Measurements from ENCODE around the gene C3orf18.

The C3orf18 gene

DNA sequence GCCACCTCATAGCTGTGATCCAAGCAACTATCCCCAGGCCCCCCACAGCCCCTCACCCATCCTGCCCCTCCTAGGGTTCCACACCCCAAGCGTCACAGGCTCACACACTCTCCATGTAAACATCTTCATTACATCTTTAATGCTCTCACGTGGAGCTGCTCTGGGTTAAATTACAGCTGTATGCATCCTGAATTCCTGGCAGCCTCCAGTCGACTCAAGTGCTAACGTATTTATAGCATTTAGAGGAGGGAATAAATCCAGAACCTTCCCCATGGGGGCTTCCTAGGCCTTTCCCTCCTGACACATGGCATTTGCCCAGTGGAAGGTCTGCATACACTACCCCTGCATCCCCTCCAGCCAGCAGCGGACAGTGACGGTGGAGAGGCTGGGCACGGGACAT is 9.6 kb downstream of the C3orf18 start:
- H3K27ac ChIP-seq (ENCODE audit: low read depth, low read length) = no peak overlapping the region
- no peak overlapping the region for H3K4me3 ChIP-seq (ENCODE audit: low read depth, low read length)
- no peak overlapping the region for H3K9ac ChIP-seq (ENCODE audit: low read length)
- H3K36me3 ChIP-seq (ENCODE audit: control insufficient read depth, insufficient read depth, low read length) = no peaks in the 10 kb centered on the region
- peaks cover 9% of the 10 kb centered on the region; the same call in 1 of the 2 replicates for H3K4me1 ChIP-seq (ENCODE audit: control insufficient read depth, insufficient read depth, low read length)
- no peaks in the 10 kb centered on the region for H3K9me3 ChIP-seq (ENCODE audit: control insufficient read depth, insufficient read depth, low read depth, low read length)
- peaks cover 3% of the 10 kb centered on the region; the same call in 1 of the 2 replicates for H3K27me3 ChIP-seq (ENCODE audit: control insufficient read depth, insufficient read depth, low read length)

GRCh38 chr3:50557106-50557505 is 10.4 kb downstream of the C3orf18 start:
- Histone ChIP-seq H3K4me1 (ENCODE audit: control insufficient read depth, insufficient read depth, low read length) (peaks cover 9% of the 10 kb centered on the region; the same call in 1 of the 2 replicates), H3K27me3 (ENCODE audit: control insufficient read depth, insufficient read depth, low read length) (peaks cover 3% of the 10 kb centered on the region; the same call in 1 of the 2 replicates), H3K36me3 (ENCODE audit: control insufficient read depth, insufficient read depth, low read length) (no peaks in the 10 kb centered on the region), H3K4me3 (ENCODE audit: low read depth, low read length) (no peak overlapping the region), H3K27ac (ENCODE audit: low read depth, low read length) (no peak overlapping the region), H3K9me3 (ENCODE audit: control insufficient read depth, insufficient read depth, low read depth, low read length) (no peaks in the 10 kb centered on the region), H3K9ac (ENCODE audit: low read length) (no peak overlapping the region)

DNA sequence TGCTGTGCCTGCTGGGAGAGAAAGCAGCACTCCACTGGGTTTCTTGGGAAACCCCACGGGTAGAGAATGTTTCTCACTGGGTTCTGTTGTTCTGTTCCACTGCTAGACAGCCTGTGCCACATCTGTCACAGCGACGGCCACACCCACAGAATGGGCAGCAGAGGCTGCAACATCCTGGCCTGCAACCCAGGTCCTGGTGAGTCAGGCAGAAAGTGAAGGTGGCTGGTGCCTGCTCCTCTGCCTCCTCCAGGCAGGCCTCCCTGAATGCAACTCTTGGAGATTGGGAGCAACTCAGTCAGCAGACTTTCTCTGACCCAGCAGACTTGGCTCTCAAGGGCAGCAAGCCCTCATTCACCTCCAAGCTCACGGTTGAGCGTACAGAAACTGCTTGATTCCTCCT is 13.0 kb downstream of the C3orf18 start:
- H3K36me3 ChIP-seq (ENCODE audit: control insufficient read depth, insufficient read depth, low read length) = no peaks in the 10 kb centered on the region
- H3K9ac ChIP-seq (ENCODE audit: low read length) = no peak overlapping the region
- no peak overlapping the region for H3K4me3 ChIP-seq (ENCODE audit: low read depth, low read length)
- H3K27me3 ChIP-seq (ENCODE audit: control insufficient read depth, insufficient read depth, low read length) = peaks cover 3% of the 10 kb centered on the region; the same call in 1 of the 2 replicates
- H3K4me1 ChIP-seq (ENCODE audit: control insufficient read depth, insufficient read depth, low read length) = peaks cover 15% of the 10 kb centered on the region; the same call in 1 of the 2 replicates
- no peaks in the 10 kb centered on the region for H3K9me3 ChIP-seq (ENCODE audit: control insufficient read depth, insufficient read depth, low read depth, low read length)
- H3K27ac ChIP-seq (ENCODE audit: low read depth, low read length) = no peak overlapping the region

GRCh38 chr3:50552598-50552997 is 14.9 kb downstream of the C3orf18 start:
- Histone ChIP-seq H3K9me3 (ENCODE audit: control insufficient read depth, insufficient read depth, low read depth, low read length) (no peaks in the 10 kb centered on the region), H3K9ac (ENCODE audit: low read length) (no peak overlapping the region), H3K36me3 (ENCODE audit: control insufficient read depth, insufficient read depth, low read length) (no peaks in the 10 kb centered on the region), H3K27me3 (ENCODE audit: control insufficient read depth, insufficient read depth, low read length) (peaks cover 3% of the 10 kb centered on the region; the same call in 1 of the 2 replicates), H3K4me1 (ENCODE audit: control insufficient read depth, insufficient read depth, low read length) (peaks cover 16% of the 10 kb centered on the region; the same call in 1 of the 2 replicates), H3K27ac (ENCODE audit: low read depth, low read length) (no peak overlapping the region), H3K4me3 (ENCODE audit: low read depth, low read length) (no peak overlapping the region)

DNA sequence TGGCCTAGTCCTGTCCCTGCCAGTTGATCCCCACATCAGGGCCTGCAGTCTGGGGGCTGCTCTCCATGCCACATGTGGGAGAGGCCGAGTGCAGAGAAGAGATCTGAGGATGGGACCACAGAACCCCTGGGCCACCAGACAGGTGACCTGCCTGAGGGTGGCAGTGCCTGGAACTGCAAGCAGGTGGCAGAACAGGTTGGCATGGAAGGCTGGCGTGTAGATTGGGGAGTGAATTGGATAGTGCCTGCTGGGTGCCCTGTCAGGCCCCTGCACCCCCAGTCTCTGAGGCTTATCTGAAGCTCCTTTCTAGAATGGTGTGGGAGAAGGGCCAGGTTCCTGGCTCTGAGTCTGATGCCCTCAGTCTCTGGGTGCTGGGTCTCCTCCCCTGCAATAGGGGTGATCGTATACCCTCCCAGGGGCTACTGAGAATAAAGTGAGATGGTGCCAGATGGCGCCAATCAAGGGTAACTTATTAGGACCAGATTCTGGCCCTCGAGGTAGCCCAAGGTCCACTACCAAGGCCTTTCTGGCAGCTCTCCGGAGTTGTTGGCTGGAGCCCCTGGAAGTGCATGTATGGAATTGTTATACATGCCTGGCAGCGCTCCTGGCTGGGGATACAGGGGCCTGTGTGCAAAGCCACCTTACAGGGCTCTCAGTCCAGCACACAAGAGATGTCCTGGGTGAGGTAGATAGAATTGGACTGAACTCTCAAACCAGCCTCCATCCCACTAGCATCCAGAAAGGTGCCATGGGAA is 15.7 kb downstream of the C3orf18 start:
- no peaks in the 10 kb centered on the region for H3K9me3 ChIP-seq (ENCODE audit: control insufficient read depth, insufficient read depth, low read depth, low read length)

DNA sequence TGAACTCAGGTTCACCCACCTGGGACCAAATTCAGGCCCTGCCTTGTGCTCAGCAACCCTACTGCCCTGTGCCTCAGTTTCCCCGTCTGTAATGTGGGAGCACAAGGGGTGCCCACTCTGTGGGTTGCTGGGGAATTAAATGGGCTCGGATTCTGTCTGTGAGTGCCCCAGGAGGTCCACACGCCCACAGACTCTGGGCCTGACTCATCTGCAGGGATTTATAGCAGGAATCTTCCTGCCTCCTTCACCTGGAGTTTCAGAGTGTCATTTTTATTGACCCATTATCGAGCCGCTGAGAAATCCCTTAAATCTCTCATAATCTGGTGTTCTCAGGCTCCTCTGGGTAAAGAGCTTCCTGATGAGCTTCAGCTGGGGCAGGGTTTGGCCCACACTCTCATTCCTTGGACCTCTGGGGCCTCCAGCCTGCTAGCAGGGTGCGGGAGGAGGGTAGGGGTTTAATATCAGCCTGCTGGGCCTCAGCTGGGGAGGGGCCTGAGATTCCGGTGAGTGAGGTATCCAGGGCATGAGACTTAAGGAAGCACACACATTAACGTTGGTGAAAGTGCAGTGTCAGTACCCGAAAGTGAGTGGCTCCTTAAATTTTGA is 16.4 kb downstream of the C3orf18 start:
- no peak overlapping the region for H3K9ac ChIP-seq (ENCODE audit: low read length)
- H3K4me3 ChIP-seq (ENCODE audit: low read depth, low read length) = no peak overlapping the region
- no peak overlapping the region for H3K27ac ChIP-seq (ENCODE audit: low read depth, low read length)
- peaks cover 3% of the 10 kb centered on the region; the same call in 1 of the 2 replicates for H3K27me3 ChIP-seq (ENCODE audit: control insufficient read depth, insufficient read depth, low read length)
- no peaks in the 10 kb centered on the region for H3K9me3 ChIP-seq (ENCODE audit: control insufficient read depth, insufficient read depth, low read depth, low read length)
- no peaks in the 10 kb centered on the region for H3K36me3 ChIP-seq (ENCODE audit: control insufficient read depth, insufficient read depth, low read length)
- H3K4me1 ChIP-seq (ENCODE audit: control insufficient read depth, insufficient read depth, low read length) = peaks cover 16% of the 10 kb centered on the region; the same call in 1 of the 2 replicates

More for the DNA sequence above, 15.7 kb downstream of the C3orf18 start:
- Histone ChIP-seq H3K36me3 (ENCODE audit: control insufficient read depth, insufficient read depth, low read length) (no peaks in the 10 kb centered on the region), H3K9ac (ENCODE audit: low read length) (no peak overlapping the region), H3K4me1 (ENCODE audit: control insufficient read depth, insufficient read depth, low read length) (peaks cover 16% of the 10 kb centered on the region; the same call in 1 of the 2 replicates), H3K4me3 (ENCODE audit: low read depth, low read length) (no peak overlapping the region), H3K27me3 (ENCODE audit: control insufficient read depth, insufficient read depth, low read length) (peaks cover 3% of the 10 kb centered on the region; the same call in 1 of the 2 replicates), H3K27ac (ENCODE audit: low read depth, low read length) (no peak overlapping the region)

DNA sequence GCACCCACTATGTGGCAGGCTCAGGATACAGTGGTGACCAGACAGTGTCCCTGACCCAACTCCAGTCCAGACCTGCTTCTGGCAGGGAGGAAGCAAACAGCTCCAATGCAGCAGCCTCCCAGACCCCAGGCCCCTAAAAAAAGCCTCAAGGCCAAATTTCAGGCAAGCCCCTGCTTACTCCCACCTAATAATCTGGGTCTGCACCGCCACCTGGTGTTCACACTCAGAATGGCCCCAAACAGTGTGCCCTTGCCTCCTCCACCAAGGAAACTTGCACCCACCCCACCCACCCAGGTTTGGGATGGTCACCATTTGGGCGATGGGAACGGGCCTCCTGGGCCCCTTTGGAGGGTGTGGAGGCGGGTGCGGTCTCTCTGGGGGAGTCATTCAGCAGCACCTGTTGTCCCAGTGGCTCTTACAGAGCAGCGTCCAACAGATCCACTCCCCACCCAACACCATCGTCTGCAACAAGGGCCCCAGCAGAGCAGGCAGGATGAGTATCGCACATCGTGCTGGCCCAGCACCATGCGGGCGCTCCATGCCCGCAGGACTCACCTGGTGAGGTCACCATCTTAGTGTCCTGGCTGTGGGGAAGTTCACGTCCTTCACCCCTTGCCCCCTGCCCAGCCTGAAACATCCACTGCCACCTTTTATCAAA is 17.3 kb downstream of the C3orf18 start:
- H3K36me3 ChIP-seq (ENCODE audit: control insufficient read depth, insufficient read depth, low read length) = no peaks in the 10 kb centered on the region

GRCh38 chr3:50549226-50549625 is 18.3 kb downstream of the C3orf18 start:
- H3K27ac ChIP-seq (ENCODE audit: low read depth, low read length) = no peak overlapping the region
- no peak overlapping the region for H3K9ac ChIP-seq (ENCODE audit: low read length)
- H3K27me3 ChIP-seq (ENCODE audit: control insufficient read depth, insufficient read depth, low read length) = peaks cover 3% of the 10 kb centered on the region; the same call in 1 of the 2 replicates
- no peaks in the 10 kb centered on the region for H3K9me3 ChIP-seq (ENCODE audit: control insufficient read depth, insufficient read depth, low read depth, low read length)
- no peak overlapping the region for H3K4me3 ChIP-seq (ENCODE audit: low read depth, low read length)
- H3K4me1 ChIP-seq (ENCODE audit: control insufficient read depth, insufficient read depth, low read length) = peaks cover 16% of the 10 kb centered on the region
- H3K36me3 ChIP-seq (ENCODE audit: control insufficient read depth, insufficient read depth, low read length) = no peaks in the 10 kb centered on the region

More for the DNA sequence above, 17.3 kb downstream of the C3orf18 start:
- Histone ChIP-seq H3K27me3 (ENCODE audit: control insufficient read depth, insufficient read depth, low read length) (peaks cover 3% of the 10 kb centered on the region; the same call in 1 of the 2 replicates), H3K9ac (ENCODE audit: low read length) (no peak overlapping the region), H3K27ac (ENCODE audit: low read depth, low read length) (no peak overlapping the region), H3K9me3 (ENCODE audit: control insufficient read depth, insufficient read depth, low read depth, low read length) (no peaks in the 10 kb centered on the region), H3K4me1 (ENCODE audit: control insufficient read depth, insufficient read depth, low read length) (peaks cover 18% of the 10 kb centered on the region), H3K4me3 (ENCODE audit: low read depth, low read length) (no peak overlapping the region)

DNA sequence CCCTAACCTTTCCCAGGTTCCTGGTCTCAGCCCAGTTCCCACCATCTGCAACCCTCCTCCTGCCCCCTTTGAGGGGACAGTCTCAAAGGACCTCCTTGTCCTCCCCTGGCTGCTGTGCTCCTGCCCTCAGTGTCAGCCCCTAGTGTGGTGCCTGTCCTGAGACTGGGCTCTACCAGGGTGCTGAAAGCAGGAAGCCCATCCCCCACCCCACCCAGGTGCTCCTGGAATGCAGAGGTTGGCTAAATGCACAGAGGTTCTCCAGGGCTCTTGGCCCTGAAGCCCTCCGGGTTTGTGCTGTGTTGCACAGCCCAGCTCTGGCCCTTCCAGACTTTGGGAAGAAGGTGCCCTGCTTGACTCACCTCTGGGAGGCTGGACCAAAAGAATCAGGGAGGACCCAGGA is 21.8 kb downstream of the C3orf18 start:
- H3K9me3 ChIP-seq (ENCODE audit: control insufficient read depth, insufficient read depth, low read depth, low read length) = no peaks in the 10 kb centered on the region
- H3K9ac ChIP-seq (ENCODE audit: low read length) = no peak overlapping the region
- H3K4me1 ChIP-seq (ENCODE audit: control insufficient read depth, insufficient read depth, low read length) = peaks cover 16% of the 10 kb centered on the region

DNA sequence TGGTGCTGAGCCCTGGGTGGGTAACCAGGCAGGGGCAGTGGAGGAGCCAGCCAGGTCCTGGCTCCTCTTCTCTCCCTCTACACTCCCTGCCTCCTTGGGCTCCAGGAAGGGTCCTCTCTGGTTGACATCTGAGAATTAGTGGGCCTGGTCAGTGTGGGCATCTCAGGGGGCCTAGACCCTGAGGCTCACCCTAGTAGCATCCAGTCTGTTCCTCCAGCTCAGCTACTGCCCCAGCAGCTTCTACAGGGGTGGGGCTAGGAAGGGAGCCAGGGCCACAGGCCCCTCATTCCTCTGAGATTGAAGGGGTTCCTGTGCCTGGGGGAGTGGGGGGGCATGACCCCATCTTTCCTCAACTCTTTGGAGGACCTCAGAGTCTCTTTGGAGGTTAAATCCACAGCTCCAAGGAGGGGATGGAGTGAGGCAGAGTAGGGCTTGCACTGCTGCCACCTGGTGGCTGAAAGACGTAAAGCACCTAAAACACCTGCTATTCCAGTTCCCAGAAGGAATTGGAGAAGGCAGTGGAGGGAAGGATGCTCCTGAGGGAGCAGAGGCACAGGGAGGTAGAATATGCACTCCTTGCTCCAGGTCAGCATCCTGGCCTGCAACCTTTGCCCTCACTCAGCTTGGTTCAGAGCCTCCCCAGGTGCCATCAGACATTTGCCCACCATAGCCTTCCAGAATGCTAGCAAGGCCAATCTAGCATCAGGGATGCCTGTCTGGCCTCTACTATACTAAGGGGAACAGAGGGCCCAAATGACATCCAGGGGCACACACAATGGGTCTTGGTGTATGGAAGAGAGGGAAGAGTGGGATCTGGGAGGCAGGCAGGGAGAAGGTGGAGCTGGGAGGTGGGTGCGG is 25.1 kb downstream of the C3orf18 start:
- Histone ChIP-seq H3K36me3 (ENCODE audit: control insufficient read depth, insufficient read depth, low read length) (no peaks in the 10 kb centered on the region), H3K4me3 (ENCODE audit: low read depth, low read length) (no peak overlapping the region), H3K27me3 (ENCODE audit: control insufficient read depth, insufficient read depth, low read length) (0 out of 2 replicates have a peak, but pooled peaks cover 4% of the 10 kb centered on the region), H3K4me1 (ENCODE audit: control insufficient read depth, insufficient read depth, low read length) (peaks cover 27% of the 10 kb centered on the region), H3K9me3 (ENCODE audit: control insufficient read depth, insufficient read depth, low read depth, low read length) (no peaks in the 10 kb centered on the region), H3K9ac (ENCODE audit: low read length) (no peak overlapping the region), H3K27ac (ENCODE audit: low read depth, low read length) (no peak overlapping the region)

More for the DNA sequence above, 21.8 kb downstream of the C3orf18 start:
- H3K27ac ChIP-seq (ENCODE audit: low read depth, low read length) = no peak overlapping the region
- H3K27me3 ChIP-seq (ENCODE audit: control insufficient read depth, insufficient read depth, low read length) = no peaks in the 10 kb centered on the region
- no peak overlapping the region for H3K4me3 ChIP-seq (ENCODE audit: low read depth, low read length)
- no peaks in the 10 kb centered on the region for H3K36me3 ChIP-seq (ENCODE audit: control insufficient read depth, insufficient read depth, low read length)
